Transverse colon (tissue), 4 donors: Measurements from ENCODE around the gene MS4A10. TPM values are rescaled to one million over a fixed set of nuclear protein-coding genes. Genes with fewer than 3 reads are reported as not detected.

ENCODE experiments used
- DNase-seq: peaks from one replicate; pipeline ENCODE4 v3.0.0-alpha.2; 2019
- H3K27ac ChIP-seq, 4 donors: fragments of 200-600 bp; sonication (generic); 2 replicates each; pipeline ENCODE4 v1.5.1; 2016 to 2018; ENCODE audit warnings: inconsistent platforms in 4 of 4
- H3K27me3 ChIP-seq: fragments of 200-600 bp; sonication (generic); 2 replicates; pipeline ENCODE4 v1.5.1; 2017; ENCODE audit warnings: inconsistent platforms
- H3K36me3 ChIP-seq, 4 donors: fragments of 200-600 bp; sonication (generic); 2 replicates each; pipeline ENCODE4 v1.5.1; 2017 to 2019; ENCODE audit warnings: inconsistent platforms in 4 of 4
- H3K4me1 ChIP-seq, 4 donors: fragments of 200-600 bp; sonication (generic); 2 replicates each; pipeline ENCODE4 v1.5.1; 2017 to 2020; ENCODE audit warnings: inconsistent platforms in 4 of 4
- H3K4me3 ChIP-seq, 4 donors: fragments of 200-600 bp; sonication (generic); 1 replicate in 1 of 4; 2 replicates in 3 of 4; pipeline versions ENCODE4 v1.5.1 to v1.6.1; 2017 to 2019; ENCODE audit warnings: inconsistent platforms in 4 of 4
- H3K9me3 ChIP-seq, 2 donors: fragments of 200-600 bp; sonication (generic); 2 replicates each; pipeline ENCODE4 v1.5.1; 2017 to 2019; ENCODE audit warnings: inconsistent platforms in 2 of 2
- CTCF ChIP-seq, 5 experiments: fragments of 200-600 bp in 3 of 5; fragments of 450-650 bp in 2 of 5; sonication (generic) in 3 of 5; IDR thresholded peaks; 1 replicate in 2 of 5; 2 replicates in 3 of 5; pipeline ENCODE4 v1.5.1; 2016 to 2017; ENCODE audit warnings: antibody characterized with exemption in 5 of 5, inconsistent platforms in 3 of 5, mild to moderate bottlenecking in 2 of 5, moderate library complexity in 1 of 5
- EP300 ChIP-seq: sonication (generic); formaldehyde crosslinking; IDR thresholded peaks from one replicate; pipeline ENCODE4 v1.6.1; 2017; ENCODE audit warnings: antibody characterized with exemption, low read depth
- POLR2A ChIP-seq: fragments of 450-650 bp; IDR thresholded peaks from one replicate; pipeline ENCODE4 v1.6.1; 2016; ENCODE audit warnings: antibody characterized with exemption, mild to moderate bottlenecking, moderate library complexity
- POLR2AphosphoS5 ChIP-seq, 3 donors: sonication (generic); formaldehyde crosslinking; IDR thresholded peaks; one replicate each; pipeline ENCODE4 v1.6.1; 2016; ENCODE audit warnings: antibody characterized with exemption in 3 of 3
- WGBS, 2 donors: methylation state at CpG; one replicate each; pipeline ENCODE4 v1.1.5; 2018; ENCODE audit warnings: low coverage in 1 of 2; 5-methylcytosine and 5-hydroxymethylcytosine counted together
- in situ Hi-C, 4 donors: fragments of 200-750 bp; cut with MboI; loops; one replicate each; pipeline versions ENCODE4 v1.15.0 to v1.15.1; 2017; ENCODE audit warnings: low sequenced_read_pairs in 3 of 4, low pct_ligation_motif_present in 1 of 4, low pct_unique_long_range_greater_than_20kb in 1 of 4
- intact Hi-C: fragments of 100-400 bp; cut with DNase I; formaldehyde crosslinking; loops from one replicate; pipeline ENCODE4 v1.15.1; 2023; ENCODE audit warnings: low total_unique reads
- total RNA-seq, 4 donors: library from RNA; depleted of rRNA; stranded (reverse); fragments of >200 nt; gene quantifications; one replicate each; pipeline ENCODE4 v1.1.0, GENCODE V29; 2016

The MS4A10 gene
- total RNA-seq, 4 donors from 2014 or later, result 1.3 to 2.2 TPM; not detected in 2

GRCh38 chr11:60790726-60791125, 5.6 kb downstream of the MS4A10 start:
- H3K36me3 ChIP-seq, result no peaks in the 10 kb centered on the region
- in situ Hi-C loops (no loop called here), intact Hi-C loops (no loop called here)
- WGBS, 2 donors, result 71 to 80% methylated on average over 1 to 3 of the region's 3 CpGs
- no peaks in the 10 kb centered on the region for H3K9me3 ChIP-seq
- DNase-seq, result no peak
- H3K27me3 ChIP-seq, result no peaks in the 10 kb centered on the region
- TF ChIP-seq POLR2A, result no peak
- H3K27ac ChIP-seq, result no peak overlapping the region
- H3K4me1 ChIP-seq, result peaks cover 0 to 16% (median 6%) of the 10 kb centered on the region in 4 donors
- no peak overlapping the region for H3K4me3 ChIP-seq

GRCh38 chr11:60791153-60791933, 6.2 kb downstream of the MS4A10 start:
- peaks cover 0 to 14% (median 6%) of the 10 kb centered on the region in 4 donors for H3K4me1 ChIP-seq
- H3K36me3 ChIP-seq, result no peaks in the 10 kb centered on the region
- intact Hi-C loops (no loop called here), in situ Hi-C loops (no loop called here)
- TF ChIP-seq POLR2A, result no peak
- no peak for TF ChIP-seq CTCF (IDR thresholded peaks at IDR 0.05)
- no peak for TF ChIP-seq POLR2AphosphoS5 (IDR thresholded peaks at IDR 0.05)
- no peak for TF ChIP-seq EP300
- H3K27me3 ChIP-seq, result no peaks in the 10 kb centered on the region
- H3K9me3 ChIP-seq, result no peaks in the 10 kb centered on the region
- no peak overlapping the region for H3K4me3 ChIP-seq
- H3K27ac ChIP-seq, result no peak overlapping the region
- 90 to 97% methylated on average over 2 to 4 of the region's 4 CpGs for WGBS, 2 donors
- no peak for DNase-seq

GRCh38 chr11:60792521-60792920, 7.4 kb downstream of the MS4A10 start:
- Histone ChIP-seq H3K4me1 (peaks cover 0 to 2% (median under 1%) of the 10 kb centered on the region in 4 donors), H3K27me3 (peaks cover 3% of the 10 kb centered on the region), H3K9me3 (no peaks in the 10 kb centered on the region), H3K27ac (no peak overlapping the region), H3K4me3 (no peak overlapping the region), H3K36me3 (no peaks in the 10 kb centered on the region)
- no peak for DNase-seq
- in situ Hi-C loops, result no loop called here
- intact Hi-C loops, result no loop called here
- TF ChIP-seq POLR2A (no peak), POLR2AphosphoS5 (IDR thresholded peaks at IDR 0.05) (no peak), EP300 (no peak), CTCF (IDR thresholded peaks at IDR 0.05) (no peak)
- 87 to 88% methylated on average over 1 to 3 of the region's 3 CpGs for WGBS, 2 donors

- in situ Hi-C loops, result no loop called here
- no peaks in the 10 kb centered on the region for H3K9me3 ChIP-seq
- no peaks in the 10 kb centered on the region for H3K36me3 ChIP-seq
- no peak overlapping the region for H3K27ac ChIP-seq
- H3K4me1 ChIP-seq, result no peaks in the 10 kb centered on the region
- 61 to 71% methylated on average over 3 to 6 of the region's 6 CpGs for WGBS, 2 donors
- no peak for DNase-seq
- H3K4me3 ChIP-seq, result no peak overlapping the region
- intact Hi-C loops, result no loop called here
- TF ChIP-seq POLR2A (no peak), POLR2AphosphoS5 (IDR thresholded peaks at IDR 0.05) (no peak), CTCF (IDR thresholded peaks at IDR 0.05) (no peak), EP300 (no peak)
- H3K27me3 ChIP-seq, result peaks cover 7% of the 10 kb centered on the region
Measured at GRCh38 chr11:60795291-60795690, 10.2 kb downstream of the MS4A10 start.
